HG02870 (cell line): ENCODE results near the gene TRABD2B.

Source experiments
- ATAC-seq: cut with Tn5 transposase; IDR thresholded peaks from one replicate; pipeline ENCODE4 v1.9.1; 2021; ENCODE audit warnings: mild to moderate bottlenecking, moderate library complexity; ENCODE audit not compliant: unreplicated experiment

Gene TRABD2B

GRCh38 chr1:47855230-47855629 is 142.0 kb downstream of the TRABD2B start:
- ATAC-seq: no peak

- ATAC-seq: no peak
These were observed 142.5 kb downstream of the TRABD2B start for GRCh38 chr1:47854552-47855144.

- no peak for ATAC-seq
These were observed 143.3 kb downstream of the TRABD2B start for GRCh38 chr1:47853852-47854251.

GRCh38 chr1:47853059-47853458 is 144.1 kb downstream of the TRABD2B start:
- no peak for ATAC-seq

- ATAC-seq: no peak
These were observed 145.0 kb downstream of the TRABD2B start for GRCh38 chr1:47852006-47852718.

- ATAC-seq: no peak
These were observed 146.7 kb downstream of the TRABD2B start for GRCh38 chr1:47850451-47850850.

GRCh38 chr1:47849591-47850261 is 147.5 kb downstream of the TRABD2B start:
- no peak for ATAC-seq

GRCh38 chr1:47849005-47849521 is 148.1 kb downstream of the TRABD2B start:
- ATAC-seq: no peak

GRCh38 chr1:47847763-47848162 is 149.4 kb downstream of the TRABD2B start:
- no peak for ATAC-seq

GRCh38 chr1:47844558-47844955 is 152.6 kb downstream of the TRABD2B start:
- no peak for ATAC-seq

- no peak for ATAC-seq
These were observed 153.2 kb downstream of the TRABD2B start for GRCh38 chr1:47843781-47844557.

- no peak for ATAC-seq
These were observed 154.1 kb downstream of the TRABD2B start for GRCh38 chr1:47843059-47843458.

- no peak for ATAC-seq
These were observed 154.8 kb downstream of the TRABD2B start for GRCh38 chr1:47842228-47842919.

GRCh38 chr1:47841356-47841755 is 155.8 kb downstream of the TRABD2B start:
- no peak for ATAC-seq

GRCh38 chr1:47840393-47841190 is 156.6 kb downstream of the TRABD2B start:
- ATAC-seq: no peak

- ATAC-seq: no peak
These were observed 157.8 kb downstream of the TRABD2B start for GRCh38 chr1:47839433-47839760.

GRCh38 chr1:47838562-47839432 is 158.4 kb downstream of the TRABD2B start:
- ATAC-seq: no peak

- ATAC-seq: no peak
These were observed 159.2 kb downstream of the TRABD2B start for GRCh38 chr1:47837866-47838561.
